GM18502 (cell line): Measurements from ENCODE around the gene DEFB116.
"Not testable (repeated sequence)": the region's sequence is repeated elsewhere in the genome, so short reads cannot be mapped to it uniquely, and the experiment has no call there.

ENCODE experiments used
- ATAC-seq: cut with Tn5 transposase; IDR thresholded peaks from one replicate; pipeline ENCODE4 v1.9.1; 2021; ENCODE audit warnings: mild to moderate bottlenecking; ENCODE audit not compliant: unreplicated experiment, poor library complexity

Gene DEFB116, protein sequence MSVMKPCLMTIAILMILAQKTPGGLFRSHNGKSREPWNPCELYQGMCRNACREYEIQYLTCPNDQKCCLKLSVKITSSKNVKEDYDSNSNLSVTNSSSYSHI

DNA sequence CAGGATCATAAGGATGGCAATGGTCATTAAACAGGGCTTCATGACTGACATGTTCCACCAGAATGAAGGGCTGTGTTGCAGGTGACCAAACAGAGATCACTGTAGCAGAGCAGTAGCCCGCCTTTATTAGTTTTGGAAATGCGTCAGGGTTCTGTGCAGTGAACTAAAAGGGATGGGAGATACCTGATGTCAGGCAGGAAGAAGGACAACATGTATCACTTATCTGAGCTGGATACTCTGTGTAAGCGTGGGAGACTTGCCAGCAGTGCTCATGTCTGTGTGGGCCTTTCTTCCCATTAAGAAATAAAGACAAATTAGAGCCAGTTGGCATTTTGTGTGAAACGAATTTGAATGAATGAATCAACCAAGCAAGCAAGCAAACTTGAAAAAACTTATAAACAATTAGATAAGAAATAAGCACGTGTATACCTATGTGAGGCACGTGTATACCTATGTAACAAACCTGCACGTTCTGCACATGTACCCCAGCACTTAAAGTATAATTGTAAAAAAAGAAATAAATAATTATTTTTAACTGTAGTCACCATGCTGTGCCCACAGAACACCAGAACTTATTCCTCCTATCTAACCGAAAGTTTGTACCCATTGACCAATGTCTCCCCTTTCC is at the start of gene DEFB116:
Gene DEFB116 (minus strand): TSS at position 51 of the 628 bp plus-strand sequence. CDS start 0 bp downstream, at position 51.
- ATAC-seq, result no peak

GRCh38 chr20:31355981-31356380 is 47.6 kb upstream of the DEFB116 start:
- no peak for ATAC-seq

GRCh38 chr20:31341470-31341869 is 33.1 kb upstream of the DEFB116 start:
- ATAC-seq, result no peak

DNA sequence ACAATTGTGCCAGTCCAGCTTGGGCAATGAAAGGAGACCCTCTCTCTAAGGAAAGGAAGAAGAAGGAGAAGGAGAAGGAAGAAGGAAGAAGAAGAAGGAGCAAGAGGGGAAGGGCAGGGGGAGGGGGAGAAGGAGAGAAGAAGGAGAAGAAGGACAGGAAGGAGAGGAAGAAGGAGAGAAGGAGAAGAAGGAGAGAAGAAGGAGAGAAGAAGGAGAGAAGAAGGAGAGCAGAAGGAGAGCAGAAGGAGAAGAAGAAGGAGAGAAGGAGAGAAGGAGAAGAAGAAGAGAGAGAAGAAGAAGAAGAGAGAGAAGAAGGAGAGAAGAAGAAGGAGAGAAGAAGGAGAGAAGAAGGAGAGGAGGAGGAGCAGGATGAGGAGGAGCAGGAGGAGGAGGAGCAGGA is 22.5 kb upstream of the DEFB116 start:
- no peak for ATAC-seq

DNA sequence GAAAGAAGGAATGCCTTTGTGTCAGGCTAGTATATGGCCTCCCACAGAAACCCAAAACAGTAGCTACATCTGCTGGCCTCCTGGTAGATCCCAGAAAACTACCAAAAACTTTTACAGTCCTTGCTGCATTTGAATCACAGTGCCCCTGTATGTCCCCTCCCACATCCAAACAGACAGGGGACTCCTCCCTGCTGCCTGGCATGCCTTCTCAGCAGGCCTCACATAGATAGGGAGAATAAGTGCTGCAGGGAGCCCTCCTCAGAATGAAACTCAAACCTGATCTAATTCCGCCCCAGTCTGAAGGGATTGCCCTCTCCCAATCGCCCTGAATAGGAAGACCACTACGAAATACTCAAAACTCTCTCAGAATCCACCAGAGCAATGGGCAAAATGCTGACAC is 14.1 kb upstream of the DEFB116 start:
- no peak for ATAC-seq

DNA sequence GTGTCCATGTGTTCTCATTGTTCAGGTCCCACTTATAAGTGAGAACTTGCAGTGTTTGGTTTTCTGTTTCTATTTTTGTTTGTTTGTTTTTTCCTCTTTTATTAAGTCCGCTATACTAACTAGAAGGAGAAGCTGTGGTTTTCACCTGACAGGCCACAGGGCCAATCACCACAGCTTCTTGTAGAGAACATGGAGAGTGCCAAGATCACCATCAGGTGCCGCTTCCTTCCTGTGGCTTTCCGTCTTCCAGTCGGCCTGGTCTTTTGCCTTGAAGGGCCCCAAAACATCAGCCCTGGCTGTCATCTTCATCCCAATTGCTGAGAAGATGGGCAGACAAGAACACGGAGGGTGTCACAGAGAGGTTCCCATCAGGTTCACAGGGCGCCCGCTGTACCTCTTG is 23.4 kb downstream of the DEFB116 start:
- ATAC-seq, result not testable (repeated sequence)

- no peak for ATAC-seq
Observed at GRCh38 chr20:31278178-31278577, 30.2 kb downstream of the DEFB116 start.

DNA sequence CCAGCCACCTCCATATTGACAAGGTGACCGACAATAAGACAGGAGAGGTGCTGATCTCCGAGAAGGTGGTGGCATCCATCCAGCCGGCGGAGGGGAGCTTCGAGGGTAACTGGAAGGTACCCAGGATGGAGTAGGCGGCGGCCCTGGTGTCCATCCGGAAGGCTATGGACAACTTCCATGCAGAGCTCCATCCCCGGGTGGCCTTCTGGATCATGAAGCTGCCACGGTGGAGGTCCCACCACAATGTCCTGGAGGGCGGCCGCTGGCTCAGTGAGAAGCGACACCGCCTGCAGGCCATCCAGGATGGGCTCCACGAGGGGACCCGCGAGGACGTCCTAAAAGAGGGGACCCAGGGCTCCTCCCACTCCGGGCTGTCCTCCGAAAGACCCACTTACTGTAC is 33.9 kb downstream of the DEFB116 start:
- no peak for ATAC-seq

DNA sequence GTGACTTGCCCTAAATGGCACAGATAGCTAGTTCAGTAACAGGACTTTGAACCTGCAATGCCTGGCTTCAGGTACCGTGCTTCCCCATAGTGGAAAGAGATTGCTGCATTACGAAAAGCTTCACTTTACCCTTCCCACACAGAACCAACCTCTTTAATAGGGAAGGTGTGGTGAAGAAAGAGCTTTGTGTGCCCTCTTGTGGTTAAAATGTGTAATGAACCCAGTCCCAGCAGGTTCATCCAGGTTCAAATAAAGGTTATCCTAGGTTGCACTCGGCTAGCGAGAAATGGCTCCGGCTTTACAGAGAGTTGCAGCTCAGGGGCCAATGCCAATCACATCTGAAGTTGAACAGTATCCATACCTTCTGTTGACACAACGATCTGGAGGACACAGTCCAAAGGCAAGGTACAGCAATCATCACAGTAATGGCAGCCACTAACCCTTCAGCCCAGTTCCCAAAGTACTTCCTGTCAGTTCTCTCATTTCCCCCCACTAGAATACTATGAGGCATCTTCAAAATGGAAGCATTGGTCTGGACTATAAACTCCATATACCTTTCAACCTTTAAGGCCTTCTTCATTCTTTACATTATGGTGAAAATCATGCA is 48.0 kb downstream of the DEFB116 start:
- no peak for ATAC-seq

- no peak for ATAC-seq
Observed at GRCh38 chr20:31257364-31257763, 51.0 kb downstream of the DEFB116 start, which contains the start of gene DEFB115. DEFB115 (plus strand) TSS chr20:31257664; CDS start chr20:31257664, 0 bp downstream.

GRCh38 chr20:31256959-31257358 is 51.4 kb downstream of the DEFB116 start:
- ATAC-seq, result no peak
